Osteocyte (in vitro differentiated cells): ENCODE results near the gene HECTD3. TPM values are rescaled to one million over a fixed set of nuclear protein-coding genes. Genes with fewer than 3 reads are reported as not detected.

Source experiments
- DNase-seq: peaks from one replicate; pipeline ENCODE4 v3.0.0; 2021; ENCODE audit warnings: mixed read lengths; ENCODE audit not compliant: unreplicated experiment; ENCODE audit errors: extremely low spot score
- H3K27ac Mint-ChIP-seq: one replicate; pipeline ENCODE4 v1.8.0; 2021; ENCODE audit warnings: mild to moderate bottlenecking, mixed read lengths; ENCODE audit not compliant: unreplicated experiment
- H3K27me3 Mint-ChIP-seq: one replicate; pipeline ENCODE4 v1.8.0; 2021; ENCODE audit warnings: mixed read lengths; ENCODE audit not compliant: unreplicated experiment
- H3K36me3 Mint-ChIP-seq: one replicate; pipeline ENCODE4 v1.8.0; 2021; ENCODE audit warnings: mixed read lengths; ENCODE audit not compliant: unreplicated experiment
- H3K4me1 Mint-ChIP-seq: one replicate; pipeline ENCODE4 v1.8.0; 2021; ENCODE audit warnings: mixed read lengths; ENCODE audit not compliant: unreplicated experiment
- H3K4me3 Mint-ChIP-seq: one replicate; pipeline ENCODE4 v1.8.0; 2021; ENCODE audit warnings: mild to moderate bottlenecking, moderate library complexity, mixed read lengths; ENCODE audit not compliant: unreplicated experiment
- H3K9me3 Mint-ChIP-seq: one replicate; pipeline ENCODE4 v1.8.0; 2021; ENCODE audit warnings: mixed read lengths; ENCODE audit not compliant: unreplicated experiment
- long read RNA-seq: library from polyadenylated mRNA; unstranded; transcript quantifications from one replicate; pipeline ENCODE4 v2.0.0, GENCODE V29; 2021
- total RNA-seq: library from RNA; stranded (reverse); gene quantifications from 2 replicates; pipeline ENCODE4 v1.2.1, GENCODE V29; 2021
- TF ChIP-seq, protein P1 (sequence below): fragments of 200-600 bp; sonication (generic); IDR thresholded peaks from 2 replicates; pipeline ENCODE4 v1.5.0; 2021; ENCODE audit warnings: antibody characterized with exemption, mild to moderate bottlenecking, moderate library complexity

Gene HECTD3
- total RNA-seq: 48.1 and 49.4 TPM in 2 replicates
- long read RNA-seq, partial matches to known transcripts: 2 of 4 reads
- long read RNA-seq, other reads (novel, unspliced or antisense): 1 of 4 reads

DNA sequence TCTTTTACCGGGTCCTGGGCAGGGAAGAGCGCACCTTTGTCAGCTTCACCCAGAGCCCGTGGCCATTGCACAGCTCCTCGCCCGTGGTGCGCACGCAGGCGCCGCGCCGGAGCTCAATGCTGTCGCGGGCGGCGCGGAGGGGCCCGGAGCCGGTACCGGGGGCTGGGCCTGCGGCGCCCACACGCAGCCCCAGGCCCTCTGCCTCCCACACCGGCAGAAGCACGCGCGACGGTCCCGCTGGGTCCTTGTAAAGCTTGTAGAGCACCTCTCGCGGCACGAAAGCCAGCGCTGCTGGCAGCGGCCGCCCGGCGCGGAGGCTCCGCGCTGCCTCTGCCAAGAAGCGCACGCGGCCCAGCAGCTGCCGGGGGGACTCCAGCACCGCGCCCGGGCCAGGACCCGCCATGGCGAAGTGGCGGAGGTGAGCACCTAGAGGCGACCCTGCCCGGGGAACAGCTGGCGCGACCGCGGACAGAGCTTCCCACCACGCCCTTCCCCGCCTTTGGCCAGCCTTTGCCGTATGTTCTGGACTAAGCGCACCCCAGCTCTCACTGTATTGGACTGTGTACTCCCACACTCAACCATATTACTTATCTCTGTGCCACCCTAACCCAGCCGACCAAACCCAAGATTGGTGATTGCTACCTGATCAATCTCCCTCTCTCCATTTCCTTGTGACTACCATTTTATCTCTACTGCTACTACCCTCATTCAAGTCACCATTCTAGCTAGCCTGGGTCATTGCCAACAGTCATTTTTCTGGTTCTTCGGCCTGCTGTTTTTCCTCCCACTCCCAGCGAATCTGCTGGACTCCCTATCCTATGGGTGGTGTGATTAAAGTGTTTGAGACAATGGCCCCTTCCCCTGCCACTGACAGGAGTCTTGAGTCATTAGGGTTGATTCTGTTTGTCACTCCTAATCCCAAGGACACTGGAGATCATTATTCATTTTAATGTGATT, at the start of gene HECTD3:
Gene HECTD3 (minus strand): TSS at position 470 of the 957 bp plus-strand sequence. CDS start 67 bp downstream, at position 403.
- Mint-ChIP-seq H3K27ac (peak within 1 kb of the TSS; percentile 96), H3K36me3 (peaks cover 25% of the 10 kb centered on the region), H3K4me1 (peaks cover 38% of the 10 kb centered on the region), H3K9me3 (no peaks in the 10 kb centered on the region), H3K4me3 (peak within 1 kb of the TSS; percentile 88), H3K27me3 (no peaks in the 10 kb centered on the region)
- peak; percentile 86 for DNase-seq
- TF ChIP-seq, protein P1, sequence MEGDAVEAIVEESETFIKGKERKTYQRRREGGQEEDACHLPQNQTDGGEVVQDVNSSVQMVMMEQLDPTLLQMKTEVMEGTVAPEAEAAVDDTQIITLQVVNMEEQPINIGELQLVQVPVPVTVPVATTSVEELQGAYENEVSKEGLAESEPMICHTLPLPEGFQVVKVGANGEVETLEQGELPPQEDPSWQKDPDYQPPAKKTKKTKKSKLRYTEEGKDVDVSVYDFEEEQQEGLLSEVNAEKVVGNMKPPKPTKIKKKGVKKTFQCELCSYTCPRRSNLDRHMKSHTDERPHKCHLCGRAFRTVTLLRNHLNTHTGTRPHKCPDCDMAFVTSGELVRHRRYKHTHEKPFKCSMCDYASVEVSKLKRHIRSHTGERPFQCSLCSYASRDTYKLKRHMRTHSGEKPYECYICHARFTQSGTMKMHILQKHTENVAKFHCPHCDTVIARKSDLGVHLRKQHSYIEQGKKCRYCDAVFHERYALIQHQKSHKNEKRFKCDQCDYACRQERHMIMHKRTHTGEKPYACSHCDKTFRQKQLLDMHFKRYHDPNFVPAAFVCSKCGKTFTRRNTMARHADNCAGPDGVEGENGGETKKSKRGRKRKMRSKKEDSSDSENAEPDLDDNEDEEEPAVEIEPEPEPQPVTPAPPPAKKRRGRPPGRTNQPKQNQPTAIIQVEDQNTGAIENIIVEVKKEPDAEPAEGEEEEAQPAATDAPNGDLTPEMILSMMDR: no peak

DNA sequence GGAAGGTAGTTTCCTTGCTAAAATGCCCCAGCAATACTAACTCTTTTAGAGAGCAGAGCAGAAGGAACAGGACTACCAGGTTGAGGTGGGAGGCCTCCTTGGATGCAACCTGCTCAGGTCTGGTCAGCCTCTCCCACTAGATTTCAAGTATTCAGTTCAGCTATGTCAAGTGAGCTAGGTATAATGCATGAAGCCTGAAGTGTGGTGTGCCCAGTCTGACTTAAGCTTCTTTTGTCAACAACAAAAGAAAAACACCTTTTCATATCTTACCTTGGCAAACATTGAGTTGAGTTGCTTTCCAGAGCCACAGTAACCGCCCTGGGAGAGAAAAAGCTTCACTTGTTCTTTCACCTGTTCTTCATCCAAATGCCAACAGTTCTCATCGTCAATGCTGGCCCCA, 48.7 kb upstream of the HECTD3 start:
- H3K27ac Mint-ChIP-seq: no peak overlapping the region
- no peak overlapping the region for H3K4me3 Mint-ChIP-seq
- no peaks in the 10 kb centered on the region for H3K4me1 Mint-ChIP-seq
- no peak for DNase-seq
- no peaks in the 10 kb centered on the region for H3K36me3 Mint-ChIP-seq
- peaks cover 39% of the 10 kb centered on the region for H3K27me3 Mint-ChIP-seq
- no peaks in the 10 kb centered on the region for H3K9me3 Mint-ChIP-seq
- TF ChIP-seq, protein P1: no peak

DNA sequence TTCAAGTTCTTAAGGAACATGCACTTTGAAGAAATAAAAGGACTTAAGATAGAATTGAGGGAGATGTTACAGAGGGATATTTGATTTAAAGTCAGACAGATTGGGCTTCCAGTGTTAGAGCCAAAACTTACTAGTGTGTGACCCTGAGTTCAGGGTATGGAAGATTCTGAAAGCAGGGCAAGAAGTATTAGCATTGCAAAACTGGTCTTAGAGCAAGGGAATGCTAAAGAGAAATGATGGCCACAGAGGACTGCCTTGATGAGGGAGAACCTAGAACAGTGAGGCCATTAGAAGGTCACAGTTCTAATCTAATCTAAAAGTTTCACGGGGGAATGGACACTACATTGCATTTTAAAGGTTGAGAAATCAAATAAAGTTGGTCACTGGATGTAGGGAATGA, 46.4 kb upstream of the HECTD3 start:
- no peak for DNase-seq
- Mint-ChIP-seq H3K27me3 (peaks cover 38% of the 10 kb centered on the region), H3K9me3 (no peaks in the 10 kb centered on the region), H3K4me1 (no peaks in the 10 kb centered on the region), H3K27ac (no peak overlapping the region), H3K36me3 (no peaks in the 10 kb centered on the region), H3K4me3 (no peak overlapping the region)
- TF ChIP-seq, protein P1: no peak

DNA sequence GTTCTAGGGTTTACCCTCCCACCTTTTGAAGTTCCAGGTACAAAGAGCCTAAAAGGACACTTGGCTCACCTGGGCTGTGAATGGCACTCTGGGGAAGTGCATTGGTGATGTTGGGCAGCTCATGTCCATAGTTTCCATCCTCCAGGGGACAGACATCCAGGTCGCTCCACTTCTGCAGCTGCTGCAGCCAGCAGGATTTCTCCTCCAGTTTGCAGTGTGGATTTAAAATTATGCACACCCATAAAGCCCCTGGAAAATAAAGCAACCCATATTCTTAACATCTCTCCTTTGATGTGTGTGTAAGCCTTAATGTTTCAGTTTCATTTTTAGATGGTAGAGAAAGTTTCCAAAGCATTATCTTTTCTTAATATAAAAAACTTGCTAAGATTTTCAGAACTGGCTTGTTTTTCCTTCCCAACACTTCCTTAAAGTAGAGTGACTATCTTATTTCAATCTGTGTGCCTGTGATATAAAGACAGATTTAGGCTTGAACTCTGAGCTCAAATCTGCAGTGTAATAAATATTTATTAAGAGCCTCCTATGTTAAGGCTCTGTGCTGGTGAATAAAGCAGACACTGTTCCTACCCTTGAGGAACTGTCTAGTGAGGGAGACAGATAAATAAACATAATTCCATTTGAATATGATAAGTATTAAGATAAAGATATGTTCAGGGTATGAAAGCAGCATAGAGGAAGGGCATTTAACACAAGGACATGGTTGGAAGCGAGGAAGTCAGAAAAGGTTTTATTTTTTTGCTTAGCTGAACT, 40.1 kb upstream of the HECTD3 start:
- no peak overlapping the region for H3K4me3 Mint-ChIP-seq
- H3K27ac Mint-ChIP-seq: no peak overlapping the region
- no peaks in the 10 kb centered on the region for H3K36me3 Mint-ChIP-seq
- TF ChIP-seq, protein P1: no peak
- no peak for DNase-seq
- peaks cover 19% of the 10 kb centered on the region for H3K27me3 Mint-ChIP-seq
- H3K4me1 Mint-ChIP-seq: peaks cover 2% of the 10 kb centered on the region
- no peaks in the 10 kb centered on the region for H3K9me3 Mint-ChIP-seq
